NCI-H226 (cell line): Measurements from ENCODE around the gene KDM5A.
"Not testable (repeated sequence)": the region's sequence is repeated elsewhere in the genome, so short reads cannot be mapped to it uniquely, and the experiment has no call there.

ENCODE experiments used
- DNase-seq: peaks from one replicate; pipeline ENCODE4 v3.0.0-alpha.2; 2015

The KDM5A gene

DNA sequence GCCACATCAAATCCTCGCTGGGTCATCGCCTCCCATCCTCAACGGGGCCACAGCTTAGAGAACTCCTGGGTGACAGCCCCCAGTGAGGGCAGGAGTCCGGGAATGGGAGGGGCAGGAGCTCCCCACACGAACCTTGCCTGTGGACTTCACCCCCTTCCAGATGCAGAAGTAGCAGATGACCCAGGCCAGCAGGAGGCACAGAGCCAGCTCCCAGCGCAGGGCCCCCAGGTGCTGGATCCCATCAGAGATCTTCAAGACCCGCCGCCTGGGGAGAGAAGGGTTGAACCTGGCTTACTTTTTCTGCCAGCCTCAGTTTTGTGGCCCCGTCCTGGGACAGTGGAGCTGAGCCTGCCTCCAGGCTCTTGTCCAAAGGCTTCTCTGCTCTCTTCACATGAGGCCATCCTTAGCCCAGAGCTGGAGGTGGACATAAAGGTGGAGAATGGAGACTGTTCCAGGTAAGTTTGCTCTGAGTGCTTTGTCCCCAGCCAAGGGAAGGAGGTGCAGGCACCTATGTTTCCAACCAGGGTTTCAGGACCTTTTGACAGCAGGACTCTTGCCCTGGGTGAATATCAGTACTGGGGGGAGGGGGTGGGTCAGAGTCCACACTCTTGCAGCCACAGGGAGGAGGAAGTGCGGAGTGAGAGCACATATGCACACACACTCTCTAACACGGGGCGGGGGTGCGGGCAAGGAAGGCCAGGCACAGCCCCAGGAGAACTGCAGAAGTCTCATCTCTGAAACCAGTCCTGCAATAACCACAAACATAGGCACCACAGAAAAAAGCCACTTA is 151.9 kb downstream of the KDM5A start:
- DNase-seq = no peak

DNA sequence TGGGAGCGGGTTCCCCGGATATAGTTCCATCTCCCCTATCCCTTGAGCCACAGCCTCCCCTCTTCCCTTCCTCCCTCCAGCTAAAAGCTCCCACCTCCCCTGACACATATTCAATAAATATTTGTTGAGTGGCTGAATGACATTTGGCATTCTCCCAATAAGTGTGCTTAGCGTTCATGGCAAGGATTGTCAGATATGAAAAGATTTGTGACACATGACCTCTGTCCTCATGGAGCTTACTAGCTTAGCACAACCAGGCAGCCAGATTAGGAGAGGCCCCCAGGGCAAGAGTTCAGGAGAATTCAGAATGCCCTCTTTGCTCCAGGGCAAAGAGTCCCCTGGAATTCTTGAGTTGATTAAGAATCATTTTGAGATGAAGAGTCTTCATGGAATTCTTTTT is 152.7 kb downstream of the KDM5A start:
- DNase-seq = no peak

GRCh38 chr12:235967-236366 is 153.2 kb downstream of the KDM5A start:
- not testable (repeated sequence) for DNase-seq

DNA sequence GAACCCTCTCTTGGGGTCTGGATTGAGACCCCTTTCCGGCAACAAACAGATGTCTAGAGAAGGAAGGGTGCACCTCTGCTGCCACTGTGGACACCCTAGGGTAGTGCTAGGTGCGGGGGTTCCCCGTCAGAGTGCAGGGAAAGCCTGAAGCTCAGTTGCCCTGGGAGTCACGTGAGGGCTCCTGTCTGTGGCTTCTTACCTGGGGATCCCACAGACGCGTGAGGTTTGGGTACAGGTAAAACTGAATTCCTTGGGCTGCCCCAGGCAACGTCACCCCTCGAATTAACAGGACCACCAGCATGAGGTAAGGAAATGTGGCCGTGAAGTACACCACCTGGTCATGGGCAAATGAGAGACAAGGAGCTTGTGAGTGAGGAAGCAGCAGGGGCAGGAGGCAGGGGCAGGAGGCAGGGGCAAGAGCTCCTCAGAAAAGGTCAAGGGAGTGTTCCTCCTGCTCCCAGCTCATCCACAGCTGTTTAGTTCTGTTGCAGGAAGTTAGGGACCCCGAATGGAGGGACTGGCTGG is 154.2 kb downstream of the KDM5A start:
- no peak for DNase-seq

DNA sequence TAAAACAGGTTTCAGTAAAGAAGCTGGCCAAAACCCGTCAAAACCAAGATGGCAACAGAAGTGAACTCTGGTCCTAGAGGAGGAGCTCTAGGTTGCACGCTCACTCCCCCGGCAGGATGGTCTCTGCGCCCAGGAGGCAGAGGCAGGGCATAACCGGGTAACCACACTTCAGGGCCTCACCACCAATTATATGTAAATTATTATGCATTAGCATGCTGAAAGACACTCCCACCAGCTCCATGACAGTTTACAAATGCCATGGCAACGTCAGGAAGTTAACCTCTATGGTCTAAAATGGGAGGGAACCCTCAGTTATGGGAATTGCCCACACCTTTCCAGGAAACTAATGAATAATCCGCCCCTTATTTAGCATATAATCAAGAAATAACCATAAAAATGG is 155.1 kb downstream of the KDM5A start:
- no peak for DNase-seq

- no peak for DNase-seq
These were observed 155.5 kb downstream of the KDM5A start for GRCh38 chr12:233615-233968.

- DNase-seq = no peak
These were observed 156.1 kb downstream of the KDM5A start for GRCh38 chr12:232731-233614.

- no peak for DNase-seq
These were observed 158.0 kb downstream of the KDM5A start for GRCh38 chr12:230925-231671.
